ENCODE results near the gene ZNF106. TPM values are rescaled to one million over a fixed set of nuclear protein-coding genes. Genes with fewer than 3 reads are reported as not detected.
A peak's percentile ranks its signal among the peaks of the same experiment; 100 is the strongest.

The ZNF106 gene
- total RNA-seq, 4 donors from 2014 or later: 340 to 487 (median 414) TPM

GRCh38 chr15:42511007-42511391, 20.1 kb upstream of the ZNF106 start:
- peak; percentile 27 to 74 for ATAC-seq
- Histone ChIP-seq H3K9me3 (no peaks in the 10 kb centered on the region), H3K27ac (peak overlapping the region; percentile 12 to 51 (median 16)), H3K4me3 (no peak overlapping the region), H3K27me3 (no peaks in the 10 kb centered on the region), H3K36me3 (peaks cover 0 to 27% of the 10 kb centered on the region in 2 donors), H3K4me1 (peaks cover 21 to 25% of the 10 kb centered on the region in 2 donors)
- in situ Hi-C loops (cut with MboI; ENCODE audit: low sequenced_read_pairs in 4 of 4): no loop called here
- intact Hi-C loops (cut with DNase I; ENCODE audit: low total_unique reads): no loop called here
- no peak for DNase-seq
- TF ChIP-seq POLR2A (IDR thresholded peaks at IDR 0.05): no peak
- no peak for TF ChIP-seq CTCF (IDR thresholded peaks at IDR 0.05 in 4 of 5, conservative IDR thresholded peaks at IDR 0.05 in 1 of 5)

GRCh38 chr15:42510258-42511006, 19.5 kb upstream of the ZNF106 start:
- Histone ChIP-seq H3K36me3 (peaks cover 0 to 22% of the 10 kb centered on the region in 2 donors), H3K27me3 (no peaks in the 10 kb centered on the region), H3K9me3 (no peaks in the 10 kb centered on the region), H3K27ac (peak overlapping the region; percentile 12 to 51 (median 16)), H3K4me3 (no peak overlapping the region), H3K4me1 (peaks cover 21 to 25% of the 10 kb centered on the region in 2 donors)
- ATAC-seq (no peak), DNase-seq (no peak)
- intact Hi-C loops (cut with DNase I; ENCODE audit: low total_unique reads): no loop called here
- TF ChIP-seq CTCF (IDR thresholded peaks at IDR 0.05 in 4 of 5, conservative IDR thresholded peaks at IDR 0.05 in 1 of 5) (no peak), POLR2A (IDR thresholded peaks at IDR 0.05) (no peak)
- in situ Hi-C loops (cut with MboI; ENCODE audit: low sequenced_read_pairs in 4 of 4): no loop called here

- DNase-seq: peak in 1 of 2 donors; percentile 26
- TF ChIP-seq POLR2A (IDR thresholded peaks at IDR 0.05) (no peak), CTCF (IDR thresholded peaks at IDR 0.05 in 4 of 5, conservative IDR thresholded peaks at IDR 0.05 in 1 of 5) (no peak)
Observed at GRCh38 chr15:42508263-42508690, 17.3 kb upstream of the ZNF106 start.

GRCh38 chr15:42507514-42507913, 16.6 kb upstream of the ZNF106 start:
- Histone ChIP-seq H3K9me3 (no peaks in the 10 kb centered on the region), H3K4me3 (no peak overlapping the region), H3K4me1 (peaks cover 23 to 30% of the 10 kb centered on the region in 2 donors), H3K27me3 (no peaks in the 10 kb centered on the region), H3K36me3 (no peaks in the 10 kb centered on the region), H3K27ac (peak overlapping the region in 1 of 4 donors; percentile 28)
- intact Hi-C loops (cut with DNase I; ENCODE audit: low total_unique reads): no loop called here
- DNase-seq (no peak), ATAC-seq (no peak)
- in situ Hi-C loops (cut with MboI; ENCODE audit: low sequenced_read_pairs in 4 of 4): no loop called here
- TF ChIP-seq POLR2A (IDR thresholded peaks at IDR 0.05) (no peak), CTCF (IDR thresholded peaks at IDR 0.05 in 4 of 5, conservative IDR thresholded peaks at IDR 0.05 in 1 of 5) (no peak)

More at GRCh38 chr15:42508263-42508690, 17.3 kb upstream of the ZNF106 start:
- Histone ChIP-seq H3K27ac (peak overlapping the region in 3 of 4 donors; percentile 8 to 38 (median 27)), H3K36me3 (no peaks in the 10 kb centered on the region), H3K4me3 (no peak overlapping the region), H3K27me3 (no peaks in the 10 kb centered on the region), H3K4me1 (peaks cover 21 to 25% of the 10 kb centered on the region in 2 donors), H3K9me3 (no peaks in the 10 kb centered on the region)
- intact Hi-C loops (cut with DNase I; ENCODE audit: low total_unique reads): no loop called here
- ATAC-seq: peak; percentile 39 to 60
- in situ Hi-C loops (cut with MboI; ENCODE audit: low sequenced_read_pairs in 4 of 4): no loop called here
